ENCODE results near the gene TMEM72.

Gene TMEM72

DNA sequence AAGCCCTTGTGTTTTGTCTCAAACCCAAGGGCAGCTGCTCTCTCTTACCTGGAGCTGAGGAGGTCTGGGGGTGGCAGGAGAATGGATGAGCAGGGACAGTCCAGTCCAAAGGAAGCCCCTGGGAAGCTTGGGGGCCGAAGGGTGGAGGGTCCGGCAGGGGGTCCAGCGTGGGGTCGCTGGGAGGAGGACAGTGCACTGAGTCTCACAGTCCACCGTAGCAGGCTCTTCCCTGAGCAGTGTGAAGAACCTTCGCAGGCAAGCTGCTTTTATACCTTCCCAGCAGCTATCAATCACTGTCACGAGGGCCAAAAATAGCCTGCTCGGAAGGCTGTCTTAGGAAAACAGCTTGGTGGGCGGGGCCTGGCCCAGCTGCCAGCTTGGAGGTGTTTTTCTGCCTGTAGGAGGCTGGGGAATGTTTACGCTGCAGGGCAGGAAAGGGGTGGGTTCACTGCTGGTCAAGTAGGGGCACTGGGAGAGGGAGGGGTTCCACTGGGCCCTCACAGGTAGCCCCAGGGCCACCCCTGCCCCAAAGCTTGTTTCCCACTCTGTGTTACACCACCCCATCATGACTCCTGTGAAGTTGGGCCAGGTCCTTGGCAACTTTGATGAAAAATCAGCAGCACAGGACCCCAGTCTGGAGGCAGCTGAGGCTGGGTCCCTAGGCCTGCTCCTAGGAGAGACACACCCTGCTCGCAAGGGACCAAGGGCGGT, 67.6 kb downstream of the TMEM72 start, which contains the start of gene DEPP1:
DEPP1 (minus strand) TSS at position 240 of the 711 bp plus-strand sequence. CDS start 779 bp downstream, outside the sequence.
- DNase-seq (ENCODE audit: low spot score) (peak; percentile 92), FAIRE-seq (peak; percentile 35)

DNA sequence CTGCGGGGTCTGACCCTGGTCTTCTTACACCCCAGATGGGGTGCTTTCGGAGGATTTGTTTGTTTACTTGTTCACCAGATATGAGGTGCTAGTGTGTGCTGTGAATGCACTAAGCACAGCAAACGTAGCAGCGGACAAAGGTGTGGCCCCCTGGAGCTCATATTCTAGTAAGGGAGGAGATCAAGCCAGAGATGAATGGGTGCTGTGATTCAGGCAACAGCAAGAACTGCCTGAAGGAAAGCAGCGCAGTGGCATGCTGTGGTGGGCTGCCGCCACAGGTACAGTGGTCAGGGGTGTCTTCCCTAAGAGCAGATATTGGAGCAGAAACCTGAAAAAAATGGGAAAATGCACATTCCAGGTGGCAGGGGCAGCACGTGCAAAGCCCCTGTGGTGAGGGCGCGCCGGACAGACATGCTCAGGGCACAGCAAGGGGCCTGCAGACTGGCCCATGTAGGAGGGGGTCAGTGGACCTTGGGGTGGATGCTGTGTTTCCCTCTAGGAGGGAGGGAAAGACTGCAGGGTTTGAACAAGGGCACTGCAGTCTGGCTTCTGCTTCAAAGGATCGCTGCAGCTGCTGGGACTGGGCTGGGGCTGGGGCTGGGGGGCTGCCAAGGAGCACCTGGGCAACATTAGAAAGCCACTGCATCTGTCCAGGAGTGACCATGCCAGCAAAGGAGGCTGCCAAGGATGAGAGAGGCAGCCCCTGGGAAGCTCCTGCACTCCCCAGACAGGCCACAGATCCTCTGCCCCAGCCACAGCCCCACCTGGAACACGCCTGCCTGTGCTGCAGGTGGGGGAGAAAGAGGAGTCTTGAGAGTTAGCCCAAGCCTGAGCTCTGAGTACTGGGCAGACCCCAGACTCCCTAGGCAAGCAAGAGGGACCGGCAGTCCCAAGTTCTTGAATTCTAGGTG, 68.4 kb downstream of the TMEM72 start:
- FAIRE-seq (no peak), DNase-seq (ENCODE audit: low spot score) (no peak)

DNA sequence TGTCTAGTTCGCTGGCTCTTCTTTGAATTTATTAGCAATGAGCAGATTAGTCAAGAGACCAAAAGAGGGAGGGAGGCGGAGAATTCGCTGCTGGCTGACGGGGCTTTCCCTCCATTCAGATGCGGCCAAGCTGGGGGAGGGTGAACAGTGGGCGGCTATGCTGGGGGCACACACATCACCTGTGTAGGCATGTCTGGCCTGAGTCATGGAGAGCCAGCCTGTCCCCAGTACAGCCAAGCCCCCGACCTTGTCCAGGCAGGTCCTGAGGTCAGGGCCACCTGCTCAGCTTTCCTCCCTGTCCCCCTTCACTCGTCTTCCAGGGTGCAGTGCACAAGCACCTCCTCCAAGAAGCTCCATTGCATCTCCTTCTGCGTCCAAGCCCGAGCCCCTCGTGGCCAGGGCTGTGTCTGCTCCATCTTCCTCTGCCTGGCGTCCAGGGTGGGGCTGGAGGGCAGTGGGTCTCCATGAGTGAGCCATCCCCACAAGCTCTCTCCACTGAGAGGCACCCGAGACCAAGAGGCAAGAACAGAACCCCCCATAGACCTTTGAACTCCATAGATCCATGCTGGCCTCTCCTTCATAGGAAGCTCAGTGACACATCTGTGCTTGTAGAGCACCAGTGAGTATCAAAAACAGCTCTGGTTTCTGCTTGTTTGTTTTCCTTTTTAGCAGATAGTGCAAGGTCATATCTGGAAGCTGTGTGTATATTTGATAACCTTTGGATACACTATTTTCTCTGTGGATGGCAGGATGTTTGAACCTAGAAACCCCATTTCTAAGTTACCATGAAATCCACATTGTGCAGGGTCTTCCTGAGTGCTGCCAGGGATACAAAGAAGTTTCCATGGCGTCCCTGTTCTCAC, 69.4 kb downstream of the TMEM72 start:
- no peak for DNase-seq (ENCODE audit: low spot score)

DNA sequence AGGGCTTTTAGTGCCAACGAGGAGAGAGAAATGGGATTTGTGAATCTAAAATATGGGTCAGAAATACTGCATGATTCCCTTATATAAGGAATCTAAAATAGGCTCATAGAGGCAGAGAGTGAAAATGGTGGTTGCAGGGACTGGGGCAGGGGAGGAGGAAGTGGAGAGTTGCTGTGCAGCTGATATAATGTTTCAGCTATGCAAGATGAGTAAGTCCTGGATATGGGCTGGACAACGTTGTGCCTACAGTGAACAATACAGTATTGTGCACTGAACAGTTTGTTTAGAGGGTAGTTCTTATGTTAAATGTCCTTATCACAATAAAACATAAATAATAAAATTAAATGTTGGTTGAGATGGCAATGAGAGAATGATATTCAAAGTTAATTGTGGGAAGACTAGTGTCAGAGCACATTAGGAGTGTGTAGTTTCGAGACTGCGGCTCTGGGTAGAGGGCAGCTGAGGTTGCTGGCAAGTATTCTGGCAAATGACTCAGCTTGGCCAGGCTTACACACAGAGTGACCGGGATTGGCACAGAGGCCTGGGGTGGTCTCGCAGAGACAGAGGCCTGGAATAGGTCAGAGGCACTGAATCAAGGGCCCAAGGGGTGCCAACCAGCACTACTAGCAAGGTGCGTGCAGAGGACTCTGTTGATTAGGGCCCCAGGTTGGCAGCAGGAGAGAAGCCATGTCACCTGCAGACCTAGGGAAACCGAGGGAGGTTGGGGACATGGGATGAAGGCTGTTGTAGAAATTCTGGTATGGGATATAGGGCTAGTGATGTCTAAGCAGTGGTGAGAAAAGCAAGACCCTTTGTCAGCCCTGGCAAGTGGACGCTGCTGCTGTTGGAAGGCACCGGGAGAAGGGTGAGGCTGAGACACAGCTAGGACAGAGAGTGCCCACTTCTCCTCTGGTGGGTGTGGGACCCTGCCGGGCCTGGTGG, 70.3 kb downstream of the TMEM72 start:
- peak; percentile 88 for DNase-seq (ENCODE audit: low spot score)
- FAIRE-seq: peak; percentile 98

More for the DNA sequence above, 69.4 kb downstream of the TMEM72 start:
- FAIRE-seq: peak; percentile 82

DNA sequence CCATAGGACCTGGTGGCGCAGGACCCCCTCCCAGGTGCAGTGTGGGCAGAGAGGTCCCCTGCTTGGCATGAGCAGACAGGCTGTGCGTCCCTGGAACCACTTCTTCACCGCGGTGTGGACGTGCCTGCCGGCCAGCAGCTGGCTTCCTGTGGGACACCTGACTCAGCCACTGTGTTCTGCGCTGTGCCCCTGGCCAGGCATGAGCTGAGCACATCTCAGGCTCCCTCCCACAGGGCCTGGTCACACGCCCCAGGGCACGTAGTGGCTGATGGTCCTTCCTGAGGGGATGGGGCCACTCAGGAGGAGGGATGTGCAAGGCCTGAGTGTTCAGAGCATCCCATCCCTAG, 71.0 kb downstream of the TMEM72 start:
- DNase-seq (ENCODE audit: low spot score): peak; percentile 82
- FAIRE-seq: peak; percentile 95

DNA sequence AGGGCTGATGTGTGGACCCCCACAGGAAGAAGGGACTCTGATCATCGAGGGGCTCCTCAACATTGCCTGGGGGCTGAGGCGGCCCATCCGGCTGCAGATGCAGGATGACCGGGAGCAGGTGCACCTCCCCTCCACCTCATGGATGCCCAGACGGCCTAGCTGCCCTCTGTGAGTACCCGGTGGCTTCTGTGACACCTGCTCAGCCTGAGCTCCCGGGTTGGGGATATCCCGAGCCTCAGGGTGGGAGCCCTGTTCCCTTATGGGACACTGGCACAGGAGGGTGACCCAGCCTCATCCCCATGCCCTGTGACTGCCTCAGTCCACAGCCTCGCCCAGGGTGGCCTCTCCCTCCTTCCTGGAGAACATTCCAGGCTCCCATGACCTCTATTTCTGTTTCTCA, 71.4 kb downstream of the TMEM72 start:
- FAIRE-seq (no peak), DNase-seq (ENCODE audit: low spot score) (no peak)

DNA sequence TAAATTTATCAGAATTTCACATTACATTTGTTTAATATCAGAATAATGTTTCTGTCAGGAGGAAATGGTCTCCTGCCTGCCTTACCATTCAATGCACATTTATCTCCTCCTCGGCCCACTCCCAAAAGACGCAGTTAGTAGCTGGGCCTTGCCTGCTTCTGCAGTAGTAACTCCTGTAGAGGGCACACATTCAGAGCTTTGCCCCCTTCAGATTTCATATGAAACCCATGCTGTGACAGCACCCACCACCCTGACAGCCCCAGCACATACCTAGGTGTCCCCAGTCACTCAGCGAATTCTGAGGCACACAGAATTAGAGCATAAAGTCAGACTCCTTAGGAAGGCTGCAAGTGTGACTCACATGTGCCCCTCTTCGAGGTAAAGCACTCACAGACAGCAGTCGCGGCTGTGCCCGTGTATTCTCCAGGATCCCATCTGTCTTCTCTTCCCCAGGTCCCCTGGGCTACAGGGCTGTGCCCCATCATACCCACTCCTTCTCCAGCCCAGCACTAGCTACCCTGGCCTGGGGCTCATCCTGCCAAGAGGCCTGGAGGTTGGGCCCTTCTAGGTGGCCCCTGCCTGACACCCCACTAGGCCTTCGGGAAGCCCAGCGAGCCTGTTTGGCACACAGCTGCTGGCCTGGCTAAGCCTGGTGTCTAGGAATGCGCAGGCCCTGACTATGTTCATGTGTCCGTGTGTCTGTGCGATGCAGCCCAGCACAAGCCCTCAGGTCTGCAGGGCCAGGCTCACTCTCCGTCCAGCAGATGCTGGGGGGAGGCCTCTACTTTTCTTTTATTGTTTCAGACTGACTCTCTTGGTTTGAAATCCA, 72.1 kb downstream of the TMEM72 start:
- FAIRE-seq (peak; percentile 23), DNase-seq (ENCODE audit: low spot score) (no peak)

DNA sequence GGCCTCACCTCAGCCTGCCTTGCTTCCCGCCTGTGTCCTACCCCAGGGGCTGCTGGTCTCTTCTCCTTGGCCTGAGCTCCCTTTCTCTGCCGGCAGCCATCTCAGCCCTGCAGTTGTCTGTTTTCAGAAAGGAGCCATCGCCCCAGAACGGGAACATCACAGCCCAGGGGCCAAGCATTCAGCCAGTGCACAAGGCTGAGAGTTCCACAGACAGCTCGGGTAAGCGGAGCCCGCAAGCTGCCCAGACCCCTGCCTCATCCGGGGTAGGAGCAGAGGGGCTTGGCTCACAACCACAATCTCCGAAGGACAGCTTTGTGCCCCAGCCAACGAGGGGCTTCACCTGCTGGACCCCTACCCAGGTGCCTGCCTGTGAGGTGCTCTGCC, 72.8 kb downstream of the TMEM72 start:
- DNase-seq (ENCODE audit: low spot score) (no peak), FAIRE-seq (no peak)

DNA sequence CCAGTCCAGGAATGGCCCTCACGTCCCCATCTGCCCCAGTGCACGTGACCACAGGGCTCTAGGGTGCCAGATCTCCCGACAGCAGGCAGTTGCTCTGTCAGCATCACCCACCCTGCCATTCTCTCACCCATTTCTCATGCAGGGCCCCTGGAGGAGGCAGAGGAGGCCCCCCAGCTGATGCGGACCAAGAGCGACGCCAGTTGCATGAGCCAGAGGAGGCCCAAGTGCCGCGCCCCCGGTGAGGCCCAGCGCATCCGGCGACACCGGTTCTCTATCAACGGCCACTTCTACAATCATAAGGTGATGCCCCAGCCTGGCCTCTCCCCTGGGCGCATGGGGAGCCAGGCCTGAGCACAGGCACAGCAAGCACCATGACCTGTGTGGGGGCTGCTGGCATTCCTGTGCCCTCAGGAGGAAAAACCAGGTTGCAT, 73.5 kb downstream of the TMEM72 start:
- no peak for FAIRE-seq
- no peak for DNase-seq (ENCODE audit: low spot score)

DNA sequence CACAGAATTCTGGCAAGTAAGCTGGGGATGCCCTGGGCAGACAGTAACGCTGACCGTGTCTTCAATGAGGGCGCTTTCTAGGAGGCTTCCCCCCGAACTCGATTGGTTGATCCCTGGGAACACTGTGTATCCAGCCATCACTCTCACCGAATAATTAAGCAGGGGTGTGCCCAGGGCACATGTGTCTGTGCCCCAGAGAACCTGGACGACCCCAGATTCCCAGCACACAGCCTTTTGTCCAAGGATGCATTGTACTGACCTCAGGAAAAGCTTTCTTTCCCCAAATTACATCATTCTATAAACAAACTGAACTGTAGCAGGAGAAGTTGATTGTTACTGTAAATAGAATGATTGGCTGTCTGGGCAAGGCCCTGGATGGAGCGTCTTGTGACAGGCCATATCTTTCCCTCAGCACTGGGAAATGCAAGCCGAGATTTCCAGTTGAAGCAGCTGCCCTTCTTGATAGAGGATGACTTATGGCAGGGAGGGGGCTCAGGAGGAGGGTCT, 74.1 kb downstream of the TMEM72 start:
- DNase-seq (ENCODE audit: low spot score) (no peak), FAIRE-seq (no peak)

DNA sequence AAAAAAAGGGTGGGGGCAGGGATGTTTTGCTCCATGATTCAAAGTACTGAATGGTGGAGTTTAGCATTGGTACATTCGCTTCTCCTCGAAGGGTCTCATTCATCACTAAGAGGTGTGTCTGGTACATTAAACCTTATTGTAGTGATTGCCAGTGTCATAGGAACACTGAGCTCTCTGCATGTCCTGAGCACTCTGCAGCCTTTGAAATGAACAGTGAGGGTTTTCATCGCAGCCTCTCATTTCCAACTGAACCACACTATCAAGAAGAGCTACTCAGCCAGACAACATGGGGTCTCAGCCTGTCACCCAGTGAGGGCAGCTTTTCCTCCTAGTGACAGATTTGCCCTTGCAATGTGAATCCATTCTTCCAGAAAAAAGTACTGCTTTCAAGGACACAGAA, 75.0 kb downstream of the TMEM72 start:
- FAIRE-seq (no peak), DNase-seq (ENCODE audit: low spot score) (no peak)

Data from urothelium cell line (cell line).